Smooth muscle cell of the brain vasculature (primary cell): ENCODE data around the gene NHERF2.
"Not testable (repeated sequence)": the region's sequence is repeated elsewhere in the genome, so short reads cannot be mapped to it uniquely, and the experiment has no call there.

Experiments used
- DNase-seq: peaks from one replicate; pipeline ENCODE4 v3.0.0-alpha.2; 2012; ENCODE audit warnings: low read depth, low spot score

The NHERF2 gene

GRCh38 chr16:2005646-2006045 is 21.1 kb upstream of the NHERF2 start:
- DNase-seq: no peak

- no peak for DNase-seq
Observed at GRCh38 chr16:2006317-2006716, 20.4 kb upstream of the NHERF2 start.

GRCh38 chr16:2007081-2007836 is 19.4 kb upstream of the NHERF2 start:
- DNase-seq: no peak

GRCh38 chr16:2008009-2008526 is 18.6 kb upstream of the NHERF2 start:
- no peak for DNase-seq

GRCh38 chr16:2008631-2009163 is 18.0 kb upstream of the NHERF2 start:
- no peak for DNase-seq

GRCh38 chr16:2009164-2009711 is 17.5 kb upstream of the NHERF2 start:
- DNase-seq: no peak

- peak; percentile 51 for DNase-seq
Observed at GRCh38 chr16:2009791-2010510, 16.8 kb upstream of the NHERF2 start, which contains the start of gene ZNF598. Gene ZNF598, minus strand, starts transcription at chr16:2009821.

- not testable (repeated sequence) for DNase-seq
Observed at GRCh38 chr16:2011726-2012125, 15.0 kb upstream of the NHERF2 start.

GRCh38 chr16:2013527-2013926 is 13.2 kb upstream of the NHERF2 start:
- DNase-seq: no peak

- DNase-seq: no peak
Observed at GRCh38 chr16:2015117-2015946, 11.4 kb upstream of the NHERF2 start.

- DNase-seq: no peak
Observed at GRCh38 chr16:2015947-2016208, 10.8 kb upstream of the NHERF2 start.

GRCh38 chr16:2016407-2016922 is 10.2 kb upstream of the NHERF2 start:
- no peak for DNase-seq

GRCh38 chr16:2019518-2019920 is 7.2 kb upstream of the NHERF2 start, which contains the start of gene NPW:
Gene NPW, plus strand, starts transcription at chr16:2019785.
- DNase-seq: no peak

GRCh38 chr16:2019921-2020831 is 6.5 kb upstream of the NHERF2 start:
- no peak for DNase-seq

GRCh38 chr16:2022723-2023091 is 4.0 kb upstream of the NHERF2 start:
- no peak for DNase-seq

GRCh38 chr16:2023092-2024031 is 3.3 kb upstream of the NHERF2 start:
- no peak for DNase-seq

GRCh38 chr16:2024032-2024420 is 2.7 kb upstream of the NHERF2 start:
- DNase-seq: no peak

GRCh38 chr16:2025251-2025650 is 1.5 kb upstream of the NHERF2 start:
- DNase-seq: no peak

GRCh38 chr16:2025878-2026460 is 733 bp upstream of the NHERF2 start:
- DNase-seq: no peak
